Measurements from ENCODE around the gene HAUS1.
"Not testable (repeated sequence)": the region's sequence is repeated elsewhere in the genome, so short reads cannot be mapped to it uniquely, and the experiment has no call there.

The HAUS1 gene

GRCh38 chr18:46072376-46072867 is 31.8 kb upstream of the HAUS1 start:
- TF ChIP-seq CTCF (IDR thresholded peaks at IDR 0.05; ENCODE audit: low read depth, low read length) = no peak
- peak overlapping the region; percentile 86 for H3K4me3 ChIP-seq (ENCODE audit: low read depth, low read length)

GRCh38 chr18:46072959-46073358 is 31.2 kb upstream of the HAUS1 start:
- TF ChIP-seq CTCF (IDR thresholded peaks at IDR 0.05; ENCODE audit: low read depth, low read length) = no peak
- no peak overlapping the region for H3K4me3 ChIP-seq (ENCODE audit: low read depth, low read length)

- peak; percentile 35; the same call in 1 of the 2 replicates for TF ChIP-seq CTCF (IDR thresholded peaks at IDR 0.05; ENCODE audit: low read depth, low read length)
- no peak overlapping the region for H3K4me3 ChIP-seq (ENCODE audit: low read depth, low read length)
Observed at GRCh38 chr18:46073474-46074331, 30.5 kb upstream of the HAUS1 start.

- TF ChIP-seq CTCF (IDR thresholded peaks at IDR 0.05; ENCODE audit: low read depth, low read length) = no peak
- no peak overlapping the region for H3K4me3 ChIP-seq (ENCODE audit: low read depth, low read length)
Observed at GRCh38 chr18:46079336-46079735, 24.8 kb upstream of the HAUS1 start.

GRCh38 chr18:46080156-46080555 is 24.0 kb upstream of the HAUS1 start:
- TF ChIP-seq CTCF (IDR thresholded peaks at IDR 0.05; ENCODE audit: low read depth, low read length) = no peak
- H3K4me3 ChIP-seq (ENCODE audit: low read depth, low read length) = no peak overlapping the region

- no peak for TF ChIP-seq CTCF (IDR thresholded peaks at IDR 0.05; ENCODE audit: low read depth, low read length)
- no peak overlapping the region for H3K4me3 ChIP-seq (ENCODE audit: low read depth, low read length)
Observed at GRCh38 chr18:46084431-46084830, 19.8 kb upstream of the HAUS1 start.

GRCh38 chr18:46088501-46088900 is 15.7 kb upstream of the HAUS1 start:
- H3K4me3 ChIP-seq (ENCODE audit: low read depth, low read length) = not testable (repeated sequence)
